Stimulated activated CD8-positive, alpha-beta memory T cell treated with anti-CD3 and anti-CD28 coated beads, Interleukin-15, amount 100 ng/mL, for 1 hour (primary cell): ENCODE results near the gene COX4I1.
"Not testable (repeated sequence)": the region's sequence is repeated elsewhere in the genome, so short reads cannot be mapped to it uniquely, and the experiment has no call there.

Experiments
- DNase-seq: peaks from one replicate; pipeline ENCODE4 v3.0.0-alpha.2; 2020; ENCODE audit warnings: low read depth

The COX4I1 gene

GRCh38 chr16:85824161-85825135 is 25.0 kb downstream of the COX4I1 start:
- no peak for DNase-seq

GRCh38 chr16:85825326-85825725 is 25.8 kb downstream of the COX4I1 start:
- DNase-seq: no peak

GRCh38 chr16:85826686-85827247 is 27.3 kb downstream of the COX4I1 start:
- no peak for DNase-seq

- no peak for DNase-seq
Measured at GRCh38 chr16:85828166-85828565, 28.7 kb downstream of the COX4I1 start.

- DNase-seq: no peak
Measured at GRCh38 chr16:85829171-85829719, 29.8 kb downstream of the COX4I1 start.

GRCh38 chr16:85829751-85830445 is 30.4 kb downstream of the COX4I1 start:
- DNase-seq: no peak

GRCh38 chr16:85830821-85831220 is 31.3 kb downstream of the COX4I1 start:
- DNase-seq: no peak

- DNase-seq: no peak
Measured at GRCh38 chr16:85832570-85833218, 33.2 kb downstream of the COX4I1 start.

- no peak for DNase-seq
Measured at GRCh38 chr16:85833219-85833920, 33.9 kb downstream of the COX4I1 start.

- no peak for DNase-seq
Measured at GRCh38 chr16:85834741-85835140, 35.2 kb downstream of the COX4I1 start.

GRCh38 chr16:85835227-85835751 is 35.8 kb downstream of the COX4I1 start:
- DNase-seq: no peak

- DNase-seq: no peak
Measured at GRCh38 chr16:85835956-85836705, 36.6 kb downstream of the COX4I1 start.

GRCh38 chr16:85836706-85837582 is 37.4 kb downstream of the COX4I1 start:
- no peak for DNase-seq

GRCh38 chr16:85837654-85838053 is 38.2 kb downstream of the COX4I1 start:
- not testable (repeated sequence) for DNase-seq

GRCh38 chr16:85838381-85838780 is 38.9 kb downstream of the COX4I1 start:
- DNase-seq: no peak

- no peak for DNase-seq
Measured at GRCh38 chr16:85838876-85839585, 39.5 kb downstream of the COX4I1 start.

GRCh38 chr16:85839681-85840240 is 40.3 kb downstream of the COX4I1 start:
- DNase-seq: no peak

- DNase-seq: no peak
Measured at GRCh38 chr16:85840395-85840794, 40.9 kb downstream of the COX4I1 start.
